HG03060 (cell line): ENCODE results near the gene LRRC75B.
"Not testable (repeated sequence)": the region's sequence is repeated elsewhere in the genome, so short reads cannot be mapped to it uniquely, and the experiment has no call there.

Experiments used
- ATAC-seq: cut with Tn5 transposase; IDR thresholded peaks from one replicate; pipeline ENCODE4 v1.9.1; 2021; ENCODE audit warnings: low read depth, moderate number of reproducible peaks; ENCODE audit not compliant: unreplicated experiment

Gene LRRC75B

GRCh38 chr22:24602847-24603769 lies 10.2 kb upstream of the LRRC75B start, which contains the start of gene GGT1:
Gene GGT1, plus strand, starts transcription at chr22:24603193. Its CDS starts 7,889 bp downstream, at chr22:24611082.
- ATAC-seq: not testable (repeated sequence)

GRCh38 chr22:24602105-24602749 lies 9.4 kb upstream of the LRRC75B start:
- not testable (repeated sequence) for ATAC-seq

GRCh38 chr22:24601217-24602104 lies 8.6 kb upstream of the LRRC75B start:
- ATAC-seq: no peak

GRCh38 chr22:24599958-24600715 lies 7.3 kb upstream of the LRRC75B start:
- not testable (repeated sequence) for ATAC-seq

- no peak for ATAC-seq
These were observed 6.6 kb upstream of the LRRC75B start for GRCh38 chr22:24599514-24599913.

- ATAC-seq: not testable (repeated sequence)
These were observed 4.2 kb upstream of the LRRC75B start for GRCh38 chr22:24597076-24597475.

- no peak for ATAC-seq
These were observed 3.0 kb upstream of the LRRC75B start for GRCh38 chr22:24595863-24596262.

GRCh38 chr22:24595228-24595627 lies 2.4 kb upstream of the LRRC75B start:
- no peak for ATAC-seq

GRCh38 chr22:24594569-24595120 lies 1.8 kb upstream of the LRRC75B start:
- ATAC-seq: no peak

GRCh38 chr22:24593836-24594568 lies 1.1 kb upstream of the LRRC75B start:
- no peak for ATAC-seq

- ATAC-seq: not testable (repeated sequence)
These were observed 624 bp upstream of the LRRC75B start for GRCh38 chr22:24593559-24593835.

- ATAC-seq: no peak
These were observed 619 bp downstream of the LRRC75B start for GRCh38 chr22:24592058-24592850.

- ATAC-seq: no peak
These were observed 1.5 kb downstream of the LRRC75B start for GRCh38 chr22:24591286-24591830.

- no peak for ATAC-seq
These were observed 2.2 kb downstream of the LRRC75B start for GRCh38 chr22:24590596-24591173.

GRCh38 chr22:24589518-24590030 lies 3.3 kb downstream of the LRRC75B start:
- no peak for ATAC-seq

GRCh38 chr22:24588757-24589481 lies 4.0 kb downstream of the LRRC75B start:
- ATAC-seq: no peak

- no peak for ATAC-seq
These were observed 4.5 kb downstream of the LRRC75B start for GRCh38 chr22:24588381-24588756.
